Hepatocyte (in vitro differentiated cells): Measurements from ENCODE around the gene SLC7A5. TPM values are rescaled to one million over a fixed set of nuclear protein-coding genes. Genes with fewer than 3 reads are reported as not detected.

Source experiments
- DNase-seq: peaks from one replicate; pipeline ENCODE4 v3.0.0-alpha.2; 2016; ENCODE audit warnings: low spot score
- H2AFZ ChIP-seq: fragments of 200-600 bp; sonication (generic); 2 replicates; pipeline ENCODE4 v1.6.0; 2016; ENCODE audit warnings: antibody characterized with exemption, mild to moderate bottlenecking
- H3K27ac ChIP-seq: fragments of 200-600 bp; sonication (generic); 2 replicates; pipeline ENCODE4 v1.5.1; 2016; ENCODE audit warnings: mild to moderate bottlenecking
- H3K27me3 ChIP-seq: fragments of 200-600 bp; sonication (generic); 2 replicates; pipeline ENCODE4 v1.6.1; 2016
- H3K36me3 ChIP-seq: fragments of 200-600 bp; sonication (generic); replicated peaks from 2 replicates; pipeline ENCODE4 v1.5.1; 2016; ENCODE audit warnings: low read depth; ENCODE audit not compliant: insufficient read depth
- H3K4me1 ChIP-seq: fragments of 200-600 bp; sonication (generic); 2 replicates; pipeline ENCODE4 v1.5.1; 2016; ENCODE audit warnings: mild to moderate bottlenecking, moderate library complexity; ENCODE audit not compliant: insufficient read depth
- H3K4me2 ChIP-seq: fragments of 200-600 bp; sonication (generic); 2 replicates; pipeline ENCODE4 v1.6.0; 2016
- H3K4me3 ChIP-seq: fragments of 200-600 bp; sonication (generic); 2 replicates; pipeline ENCODE4 v1.5.1; 2016; ENCODE audit warnings: mild to moderate bottlenecking
- H3K79me2 ChIP-seq: fragments of 200-600 bp; sonication (generic); 2 replicates; pipeline ENCODE4 v1.6.0; 2017; ENCODE audit warnings: mild to moderate bottlenecking
- H3K9me2 ChIP-seq: fragments of 200-600 bp; sonication (generic); replicated peaks from 2 replicates; pipeline ENCODE4 v1.6.0; 2017; ENCODE audit warnings: mild to moderate bottlenecking; ENCODE audit not compliant: insufficient read depth
- H3K9me3 ChIP-seq: fragments of 200-600 bp; sonication (generic); 2 replicates; pipeline ENCODE4 v1.5.1; 2016; ENCODE audit warnings: low read depth, mild to moderate bottlenecking
- H4K20me1 ChIP-seq: fragments of 200-600 bp; sonication (generic); 2 replicates; pipeline ENCODE4 v1.6.0; 2016; ENCODE audit warnings: mild to moderate bottlenecking; ENCODE audit not compliant: insufficient read depth, poor library complexity, severe bottlenecking
- EZH2 ChIP-seq: fragments of 200-600 bp; sonication (generic); IDR thresholded peaks from 2 replicates; pipeline ENCODE4 v1.6.1; 2016; ENCODE audit warnings: antibody characterized with exemption, mild to moderate bottlenecking, borderline replicate concordance
- EZH2phosphoT487 ChIP-seq: fragments of 200-600 bp; sonication (generic); IDR thresholded peaks from one replicate; pipeline ENCODE4 v1.6.1; 2018; ENCODE audit warnings: antibody characterized with exemption, mild to moderate bottlenecking, low read depth, moderate library complexity; ENCODE audit not compliant: unreplicated experiment, severe bottlenecking
- WGBS: methylation state at CpG from one replicate; pipeline ENCODE4 v1.1.6; 2016; ENCODE audit warnings: low lambda C conversion rate; ENCODE audit errors: missing lambda C conversion rate; 5-methylcytosine and 5-hydroxymethylcytosine counted together
- polyA plus RNA-seq: library from polyadenylated mRNA; unstranded; fragments of >200 nt; fragmentation: Nextera tagmentation; extraction: Ambion mirVana; gene quantifications from 2 replicates; pipeline ENCODE4 v1.2.1, GENCODE V29; 2016
- total RNA-seq: library from RNA; depleted of rRNA; stranded (reverse); fragments of >200 nt; gene quantifications from 2 replicates; pipeline ENCODE4 v1.2.3, GENCODE V29; 2014
- TF ChIP-seq, protein P1 (sequence below): fragments of 200-600 bp; sonication (generic); IDR thresholded peaks from 2 replicates; pipeline ENCODE4 v1.5.1; 2016; ENCODE audit warnings: antibody characterized with exemption, mild to moderate bottlenecking; ENCODE audit not compliant: poor library complexity

The SLC7A5 gene
- total and polyA plus RNA-seq, 2 experiments from 2014 or later, result 29.3 to 52.5 TPM

DNA sequence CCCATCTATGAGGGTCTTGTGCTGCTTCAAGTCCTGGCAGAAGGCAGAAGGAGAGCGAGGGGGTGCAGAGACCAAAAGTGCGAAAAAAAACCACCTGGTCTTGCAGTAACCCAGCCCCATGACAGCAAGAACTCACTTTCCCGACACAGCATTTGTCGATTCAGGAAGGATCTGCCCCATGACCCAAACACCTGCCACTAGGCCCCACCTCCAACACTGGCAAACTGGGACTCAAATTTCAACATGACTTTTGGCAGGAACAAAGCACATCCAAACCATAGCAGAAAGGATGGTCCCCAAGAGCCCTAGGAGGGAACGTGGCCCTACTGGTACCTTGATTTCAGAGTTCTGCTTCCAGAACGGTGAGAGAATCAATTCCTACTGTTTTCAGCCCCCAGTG is 68.8 kb downstream of the SLC7A5 start:
- TF ChIP-seq, protein P1, sequence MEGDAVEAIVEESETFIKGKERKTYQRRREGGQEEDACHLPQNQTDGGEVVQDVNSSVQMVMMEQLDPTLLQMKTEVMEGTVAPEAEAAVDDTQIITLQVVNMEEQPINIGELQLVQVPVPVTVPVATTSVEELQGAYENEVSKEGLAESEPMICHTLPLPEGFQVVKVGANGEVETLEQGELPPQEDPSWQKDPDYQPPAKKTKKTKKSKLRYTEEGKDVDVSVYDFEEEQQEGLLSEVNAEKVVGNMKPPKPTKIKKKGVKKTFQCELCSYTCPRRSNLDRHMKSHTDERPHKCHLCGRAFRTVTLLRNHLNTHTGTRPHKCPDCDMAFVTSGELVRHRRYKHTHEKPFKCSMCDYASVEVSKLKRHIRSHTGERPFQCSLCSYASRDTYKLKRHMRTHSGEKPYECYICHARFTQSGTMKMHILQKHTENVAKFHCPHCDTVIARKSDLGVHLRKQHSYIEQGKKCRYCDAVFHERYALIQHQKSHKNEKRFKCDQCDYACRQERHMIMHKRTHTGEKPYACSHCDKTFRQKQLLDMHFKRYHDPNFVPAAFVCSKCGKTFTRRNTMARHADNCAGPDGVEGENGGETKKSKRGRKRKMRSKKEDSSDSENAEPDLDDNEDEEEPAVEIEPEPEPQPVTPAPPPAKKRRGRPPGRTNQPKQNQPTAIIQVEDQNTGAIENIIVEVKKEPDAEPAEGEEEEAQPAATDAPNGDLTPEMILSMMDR, result no peak
- no peaks in the 10 kb centered on the region for H3K27me3 ChIP-seq
- no peaks in the 10 kb centered on the region for H4K20me1 ChIP-seq
- H3K4me2 ChIP-seq, result no peak overlapping the region
- H3K4me1 ChIP-seq, result no peaks in the 10 kb centered on the region
- no peaks in the 10 kb centered on the region for H3K9me3 ChIP-seq
- 86% methylated on average over 6 of the region's 6 CpGs for WGBS
- H3K4me3 ChIP-seq, result no peak overlapping the region
- no peak for DNase-seq
- H3K9me2 ChIP-seq, result no peaks in the 10 kb centered on the region
- no peaks in the 10 kb centered on the region for H3K79me2 ChIP-seq
- no peaks in the 10 kb centered on the region for H3K36me3 ChIP-seq
- no peak overlapping the region for H2AFZ ChIP-seq
- no peak overlapping the region for H3K27ac ChIP-seq

DNA sequence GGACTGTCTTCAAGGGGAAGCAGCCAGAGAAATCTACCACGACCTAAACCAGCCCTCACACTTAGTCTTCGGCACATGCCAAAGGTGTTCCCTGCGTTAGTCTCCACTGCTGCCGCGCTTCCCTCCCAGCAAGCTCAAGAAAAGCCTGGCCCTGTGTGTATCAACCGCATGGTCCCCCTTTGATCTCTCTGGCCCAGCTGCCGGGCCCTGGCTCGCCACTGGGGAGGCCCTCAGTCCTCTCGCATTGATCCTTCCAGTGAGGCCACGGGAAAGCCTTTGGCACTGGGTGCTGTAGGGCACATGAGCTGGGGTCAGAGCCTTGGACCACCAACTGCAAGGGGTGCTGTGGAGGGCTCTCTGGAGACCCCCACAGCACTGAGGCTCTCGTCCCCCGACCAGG is 74.0 kb downstream of the SLC7A5 start:
- Histone ChIP-seq H3K9me2 (no peaks in the 10 kb centered on the region), H2AFZ (no peak overlapping the region), H3K36me3 (no peaks in the 10 kb centered on the region), H3K4me1 (peaks cover 4% of the 10 kb centered on the region), H3K4me2 (no peak overlapping the region), H3K27ac (no peak overlapping the region), H3K4me3 (no peak overlapping the region), H3K9me3 (no peaks in the 10 kb centered on the region), H3K27me3 (no peaks in the 10 kb centered on the region), H4K20me1 (no peaks in the 10 kb centered on the region), H3K79me2 (no peaks in the 10 kb centered on the region)
- TF ChIP-seq, protein P1, result no peak
- no peak for TF ChIP-seq EZH2phosphoT487
- no peak for TF ChIP-seq EZH2
- 96% methylated on average over 12 of the region's 12 CpGs for WGBS
- DNase-seq, result no peak

DNA sequence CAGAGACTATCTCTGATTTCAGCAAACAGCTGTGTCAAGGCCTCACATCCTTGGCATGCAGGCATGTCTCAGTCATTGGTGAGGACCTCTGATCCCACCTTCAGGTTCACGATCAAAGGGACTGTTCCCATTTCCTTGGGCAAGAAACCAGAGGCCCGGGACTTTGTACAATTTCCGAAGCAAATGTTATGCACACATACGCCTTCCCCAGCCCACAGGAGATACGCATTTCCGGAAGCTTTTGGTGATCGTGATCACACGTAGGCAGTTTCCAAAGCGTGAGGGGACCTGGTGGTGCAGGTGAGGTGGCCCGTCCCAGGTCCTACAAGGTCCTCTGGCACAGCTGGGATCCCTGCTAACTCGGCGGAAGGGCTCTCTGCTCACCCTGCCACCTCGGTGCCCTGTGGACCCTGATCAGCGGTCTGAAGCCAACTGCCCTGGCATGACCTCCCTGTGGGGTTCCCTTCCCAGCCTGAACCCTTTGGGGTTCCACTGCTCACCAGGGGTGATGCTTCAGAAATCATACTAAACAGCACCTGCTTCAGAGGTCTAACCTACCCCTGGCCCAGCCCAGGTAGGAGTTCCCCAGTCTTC is 74.7 kb downstream of the SLC7A5 start:
- TF ChIP-seq, protein P1, result no peak
- TF ChIP-seq EZH2, result no peak
- TF ChIP-seq EZH2phosphoT487, result no peak
- Histone ChIP-seq H2AFZ (no peak overlapping the region), H4K20me1 (no peaks in the 10 kb centered on the region), H3K4me3 (no peak overlapping the region), H3K4me2 (no peak overlapping the region), H3K79me2 (no peaks in the 10 kb centered on the region), H3K36me3 (no peaks in the 10 kb centered on the region), H3K27ac (no peak overlapping the region), H3K9me2 (no peaks in the 10 kb centered on the region), H3K9me3 (no peaks in the 10 kb centered on the region), H3K4me1 (peaks cover 10% of the 10 kb centered on the region), H3K27me3 (no peaks in the 10 kb centered on the region)
- WGBS, result 95% methylated on average over 14 of the region's 14 CpGs
- DNase-seq, result no peak

DNA sequence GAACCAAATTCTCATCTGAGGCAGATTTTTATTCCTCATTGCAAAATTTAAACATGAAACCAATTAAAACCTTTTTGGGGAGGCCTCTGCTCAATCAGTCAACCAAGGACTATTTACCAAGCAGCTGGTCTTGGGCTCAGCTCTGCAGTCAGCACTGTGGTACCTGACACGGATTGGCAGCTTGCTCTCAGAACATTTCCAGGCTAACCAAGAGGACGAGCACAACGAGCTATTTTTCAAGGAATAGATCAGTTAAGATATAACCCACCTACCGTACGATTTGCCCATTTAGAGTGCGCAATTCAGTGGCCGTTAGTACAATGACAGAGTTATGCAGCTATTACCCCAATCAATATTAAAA is 77.1 kb downstream of the SLC7A5 start:
- Histone ChIP-seq H2AFZ (no peak overlapping the region), H3K4me1 (peaks cover 14% of the 10 kb centered on the region), H3K36me3 (no peaks in the 10 kb centered on the region), H3K4me2 (no peak overlapping the region), H3K9me2 (no peaks in the 10 kb centered on the region), H3K79me2 (no peaks in the 10 kb centered on the region), H3K27ac (no peak overlapping the region), H3K4me3 (no peak overlapping the region), H4K20me1 (no peaks in the 10 kb centered on the region), H3K27me3 (no peaks in the 10 kb centered on the region), H3K9me3 (no peaks in the 10 kb centered on the region)
- DNase-seq, result no peak
- 90% methylated on average over 7 of the region's 7 CpGs for WGBS
- TF ChIP-seq EZH2, result no peak
- TF ChIP-seq, protein P1, result no peak
